Panc1 (cell line): Measurements from ENCODE around the gene EGFL7. TPM values are rescaled to one million over a fixed set of nuclear protein-coding genes. Genes with fewer than 3 reads are reported as not detected.
"Not testable (repeated sequence)": the region's sequence is repeated elsewhere in the genome, so short reads cannot be mapped to it uniquely, and the experiment has no call there.

Experiments
- ATAC-seq: fragments of 200-7000 bp; cut with Tn5 transposase; 2 replicates; pipeline ENCODE4 v1.9.1; 2020; ENCODE audit warnings: mild to moderate bottlenecking, moderate library complexity
- BruUV-seq: library from RNA; stranded (reverse); fragments of 400-500 nt; replicated peaks from 2 replicates; lab custom pipeline; 2021; lab: Mats Ljungman, UMichigan
- CTCF ChIA-PET: fragments of 300-600 bp; sonication (Branson Sonifier 250); formaldehyde crosslinking; loops from one replicate; lab custom pipeline; 2022; ENCODE audit warnings: antibody characterized with exemption; lab: Charles Lee
- POLR2A ChIA-PET: fragments of 300-600 bp; sonication (Branson Sonifier 250); formaldehyde crosslinking; loops from one replicate; lab custom pipeline; 2022; ENCODE audit warnings: antibody characterized with exemption; lab: Charles Lee
- DNase-seq: peaks from one replicate; pipeline ENCODE4 v3.0.0-alpha.2; 2010; ENCODE audit warnings: low read depth, low spot score
- H3K27ac ChIP-seq: 2 replicates; pipeline ENCODE4 v1.5.1; 2011; ENCODE audit warnings: mild to moderate bottlenecking, low read length, inconsistent platforms
- H3K27me3 ChIP-seq: fragments of 200-500 bp; sonication (Bioruptor generic); 2 replicates; pipeline ENCODE4 v1.6.0; 2014; ENCODE audit warnings: low read length, inconsistent platforms; ENCODE audit not compliant: control insufficient read depth, insufficient read depth
- H3K36me3 ChIP-seq: fragments of 200-500 bp; sonication (Bioruptor generic); 2 replicates; pipeline ENCODE4 v1.5.1; 2014; ENCODE audit warnings: inconsistent platforms, mild to moderate bottlenecking, low read length, moderate library complexity; ENCODE audit not compliant: control insufficient read depth, insufficient read depth
- H3K4me1 ChIP-seq: 2 replicates; pipeline ENCODE4 v1.5.1; 2011; ENCODE audit warnings: inconsistent platforms, mild to moderate bottlenecking, low read length, moderate library complexity; ENCODE audit not compliant: control insufficient read depth, insufficient read depth
- H3K4me3 ChIP-seq, 2 experiments: 2 replicates each; pipeline ENCODE4 v1.5.1; 2011 to 2012; ENCODE audit warnings: low read depth in 2 of 2, low read length in 2 of 2, mild to moderate bottlenecking in 2 of 2, inconsistent platforms in 1 of 2, moderate library complexity in 1 of 2
- H3K9me3 ChIP-seq: fragments of 200-500 bp; sonication (Bioruptor generic); 2 replicates; pipeline ENCODE4 v1.5.1; 2014; ENCODE audit warnings: low read depth, mild to moderate bottlenecking, inconsistent platforms, low read length, moderate library complexity; ENCODE audit not compliant: control insufficient read depth, insufficient read depth
- POLR2AphosphoS5 ChIP-seq: IDR thresholded peaks from 2 replicates; pipeline ENCODE4 v1.6.1; 2012; ENCODE audit warnings: mild to moderate bottlenecking, low read depth, low read length, moderate library complexity
- SIN3A ChIP-seq: IDR thresholded peaks from 2 replicates; pipeline ENCODE4 v1.6.1; 2012; ENCODE audit warnings: low read depth, mild to moderate bottlenecking, low read length, moderate library complexity, borderline replicate concordance; ENCODE audit not compliant: insufficient read depth
- TCF7L2 ChIP-seq: IDR thresholded peaks from 2 replicates; pipeline ENCODE4 v1.6.1; 2011; ENCODE audit warnings: mild to moderate bottlenecking, low read depth, low read length, inconsistent platforms
- in situ Hi-C: cut with HindIII; loops from 2 replicates; pipeline ENCODE4 v1.10.0; 2016; ENCODE audit warnings: low sequenced_read_pairs, low pct_unique_long_range_greater_than_20kb
- intact Hi-C: fragments of 100-400 bp; cut with micrococcal nuclease; formaldehyde crosslinking; loops from one replicate; pipeline ENCODE4 v1.10.0; 2022; ENCODE audit not compliant: unreplicated experiment
- total RNA-seq: library from RNA; stranded (reverse); gene quantifications from one replicate; pipeline ENCODE4 v1.2.1, GENCODE V29; 2021; ENCODE audit not compliant: unreplicated experiment
- TF ChIP-seq, protein P1 (sequence below), 2 experiments: IDR thresholded peaks; 2 replicates each; pipeline ENCODE4 v1.6.1; 2011 to 2012; ENCODE audit warnings: low read depth in 2 of 2, control low read depth in 1 of 2, low read length in 1 of 2, mild to moderate bottlenecking in 1 of 2, moderate library complexity in 1 of 2; ENCODE audit not compliant: insufficient read depth in 1 of 2
- TF ChIP-seq, protein P2 (sequence below): fragments of 450-650 bp; IDR thresholded peaks from 2 replicates; pipeline ENCODE4 v1.5.1; 2017; ENCODE audit warnings: mild to moderate bottlenecking

EGFL7 gene
- total RNA-seq, 1 experiment from 2014 or later, result 42.3 TPM

DNA sequence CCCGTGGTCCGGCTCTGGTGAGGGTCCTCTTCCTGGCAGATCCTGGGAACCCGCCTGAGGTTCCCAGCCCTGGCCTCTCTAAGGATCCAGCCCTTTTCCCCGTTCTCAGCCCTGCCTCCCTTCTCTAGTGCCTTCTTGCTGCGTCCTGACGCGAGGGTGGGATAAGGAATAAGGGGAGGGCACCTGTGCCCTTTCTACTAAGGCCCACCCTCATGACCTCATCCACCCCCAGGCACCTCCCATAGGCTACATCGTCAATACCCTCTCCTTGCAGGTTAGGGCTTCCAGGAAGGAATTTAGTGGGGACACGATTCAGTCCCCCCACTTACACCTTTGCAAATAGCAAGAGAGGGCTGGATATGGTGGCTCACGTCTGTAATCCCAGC is 38.9 kb downstream of the EGFL7 start:
- Histone ChIP-seq H3K36me3 (no peaks in the 10 kb centered on the region), H3K4me1 (peaks cover 5% of the 10 kb centered on the region), H3K9me3 (no peaks in the 10 kb centered on the region), H3K27ac (no peak overlapping the region), H3K27me3 (no peaks in the 10 kb centered on the region), H3K4me3 (no peak overlapping the region)
- POLR2A ChIA-PET, result interaction anchor here (0.6 to 0.7 kb wide), 2 partner anchors 43 to 369 kb away, joined by 3 to 8 read pairs; partner anchors contain the start of gene SAPCD2
- in situ Hi-C loops, result no loop called here
- no TSS peak for BruUV-seq
- TF ChIP-seq, protein P1, sequence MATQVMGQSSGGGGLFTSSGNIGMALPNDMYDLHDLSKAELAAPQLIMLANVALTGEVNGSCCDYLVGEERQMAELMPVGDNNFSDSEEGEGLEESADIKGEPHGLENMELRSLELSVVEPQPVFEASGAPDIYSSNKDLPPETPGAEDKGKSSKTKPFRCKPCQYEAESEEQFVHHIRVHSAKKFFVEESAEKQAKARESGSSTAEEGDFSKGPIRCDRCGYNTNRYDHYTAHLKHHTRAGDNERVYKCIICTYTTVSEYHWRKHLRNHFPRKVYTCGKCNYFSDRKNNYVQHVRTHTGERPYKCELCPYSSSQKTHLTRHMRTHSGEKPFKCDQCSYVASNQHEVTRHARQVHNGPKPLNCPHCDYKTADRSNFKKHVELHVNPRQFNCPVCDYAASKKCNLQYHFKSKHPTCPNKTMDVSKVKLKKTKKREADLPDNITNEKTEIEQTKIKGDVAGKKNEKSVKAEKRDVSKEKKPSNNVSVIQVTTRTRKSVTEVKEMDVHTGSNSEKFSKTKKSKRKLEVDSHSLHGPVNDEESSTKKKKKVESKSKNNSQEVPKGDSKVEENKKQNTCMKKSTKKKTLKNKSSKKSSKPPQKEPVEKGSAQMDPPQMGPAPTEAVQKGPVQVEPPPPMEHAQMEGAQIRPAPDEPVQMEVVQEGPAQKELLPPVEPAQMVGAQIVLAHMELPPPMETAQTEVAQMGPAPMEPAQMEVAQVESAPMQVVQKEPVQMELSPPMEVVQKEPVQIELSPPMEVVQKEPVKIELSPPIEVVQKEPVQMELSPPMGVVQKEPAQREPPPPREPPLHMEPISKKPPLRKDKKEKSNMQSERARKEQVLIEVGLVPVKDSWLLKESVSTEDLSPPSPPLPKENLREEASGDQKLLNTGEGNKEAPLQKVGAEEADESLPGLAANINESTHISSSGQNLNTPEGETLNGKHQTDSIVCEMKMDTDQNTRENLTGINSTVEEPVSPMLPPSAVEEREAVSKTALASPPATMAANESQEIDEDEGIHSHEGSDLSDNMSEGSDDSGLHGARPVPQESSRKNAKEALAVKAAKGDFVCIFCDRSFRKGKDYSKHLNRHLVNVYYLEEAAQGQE (IDR thresholded peaks at IDR 0.05; ENCODE audit: insufficient read depth in 1 of 2, low read depth in 2 of 2, low read length in 1 of 2), result no peak
- no peak for TF ChIP-seq SIN3A
- TF ChIP-seq, protein P2, sequence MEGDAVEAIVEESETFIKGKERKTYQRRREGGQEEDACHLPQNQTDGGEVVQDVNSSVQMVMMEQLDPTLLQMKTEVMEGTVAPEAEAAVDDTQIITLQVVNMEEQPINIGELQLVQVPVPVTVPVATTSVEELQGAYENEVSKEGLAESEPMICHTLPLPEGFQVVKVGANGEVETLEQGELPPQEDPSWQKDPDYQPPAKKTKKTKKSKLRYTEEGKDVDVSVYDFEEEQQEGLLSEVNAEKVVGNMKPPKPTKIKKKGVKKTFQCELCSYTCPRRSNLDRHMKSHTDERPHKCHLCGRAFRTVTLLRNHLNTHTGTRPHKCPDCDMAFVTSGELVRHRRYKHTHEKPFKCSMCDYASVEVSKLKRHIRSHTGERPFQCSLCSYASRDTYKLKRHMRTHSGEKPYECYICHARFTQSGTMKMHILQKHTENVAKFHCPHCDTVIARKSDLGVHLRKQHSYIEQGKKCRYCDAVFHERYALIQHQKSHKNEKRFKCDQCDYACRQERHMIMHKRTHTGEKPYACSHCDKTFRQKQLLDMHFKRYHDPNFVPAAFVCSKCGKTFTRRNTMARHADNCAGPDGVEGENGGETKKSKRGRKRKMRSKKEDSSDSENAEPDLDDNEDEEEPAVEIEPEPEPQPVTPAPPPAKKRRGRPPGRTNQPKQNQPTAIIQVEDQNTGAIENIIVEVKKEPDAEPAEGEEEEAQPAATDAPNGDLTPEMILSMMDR, result no peak
- no peak for TF ChIP-seq POLR2AphosphoS5
- no peak for TF ChIP-seq TCF7L2
- CTCF ChIA-PET, result interaction anchor here (0.7 kb wide), 1 partner anchor 263 kb away, joined by 5 read pairs; no protein-coding TSS in a partner anchor
- ATAC-seq (no peak), DNase-seq (no peak)
- intact Hi-C loops, result no loop called here

DNA sequence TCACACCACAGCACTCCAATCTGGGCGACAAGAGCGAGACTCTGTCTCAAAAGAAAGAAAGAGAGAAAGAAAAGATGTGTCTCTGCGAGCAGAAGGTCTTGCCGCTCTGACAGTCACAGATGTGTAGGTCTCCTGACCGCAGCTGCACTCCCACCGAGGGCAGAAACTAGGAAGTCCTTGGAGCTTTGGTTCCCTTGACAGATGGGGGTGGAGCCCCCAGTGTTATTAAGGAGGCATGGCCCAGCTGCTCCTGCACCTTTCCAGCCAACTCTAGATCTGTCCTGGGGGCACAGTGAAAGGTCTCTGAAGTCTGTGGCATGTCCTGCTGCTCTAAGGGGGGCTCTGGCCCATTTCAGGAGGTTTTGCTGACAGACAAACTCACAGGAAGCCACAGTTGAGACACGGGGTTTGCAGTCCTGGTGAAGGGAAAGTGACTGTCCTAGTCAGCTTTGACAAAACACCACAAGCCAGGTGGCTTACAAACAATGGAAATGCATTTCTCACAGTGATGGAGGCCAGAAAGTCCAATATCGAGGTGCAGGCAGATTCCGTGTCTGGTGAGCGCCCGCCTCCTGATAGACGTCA is 40.7 kb downstream of the EGFL7 start:
- CTCF ChIA-PET, result interaction anchor here (0.8 kb wide), 1 partner anchor 11 kb away, joined by 3 read pairs; no protein-coding TSS in a partner anchor
- DNase-seq (no peak), ATAC-seq (no peak)
- H3K4me3 ChIP-seq, result no peak overlapping the region
- POLR2A ChIA-PET, result no interaction called here
- no peaks in the 10 kb centered on the region for H3K9me3 ChIP-seq
- TF ChIP-seq TCF7L2 (no peak), POLR2AphosphoS5 (no peak), SIN3A (no peak)
- TF ChIP-seq, protein P2, result no peak
- TF ChIP-seq, protein P1 (IDR thresholded peaks at IDR 0.05; ENCODE audit: insufficient read depth in 1 of 2, low read depth in 2 of 2, low read length in 1 of 2), result no peak
- intact Hi-C loops (no loop called here), in situ Hi-C loops (no loop called here)
- H3K27ac ChIP-seq, result no peak overlapping the region
- no TSS peak for BruUV-seq
- no peaks in the 10 kb centered on the region for H3K27me3 ChIP-seq
- no peaks in the 10 kb centered on the region for H3K36me3 ChIP-seq
- no peaks in the 10 kb centered on the region for H3K4me1 ChIP-seq

DNA sequence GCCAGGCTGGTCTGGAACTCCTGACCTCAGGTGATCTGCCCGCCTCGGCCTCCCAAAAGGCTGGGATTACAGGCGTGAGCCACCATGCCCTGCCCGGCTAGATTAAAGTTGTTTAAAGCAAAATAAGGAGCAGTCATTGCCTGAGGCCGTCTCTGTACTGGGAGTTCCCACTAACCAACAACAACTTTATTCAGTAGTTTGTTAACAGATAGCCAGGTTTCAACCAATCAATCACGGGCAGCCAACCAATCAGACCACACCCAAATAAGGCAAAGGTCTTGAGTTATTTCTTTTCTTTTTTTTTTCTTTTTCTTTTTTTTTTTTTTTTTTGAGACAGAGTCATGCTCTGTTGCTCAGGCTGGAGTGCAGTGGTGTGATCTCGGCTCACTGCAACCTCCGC is 42.0 kb downstream of the EGFL7 start:
- POLR2A ChIA-PET, DNase-seq, in situ Hi-C loops, H3K36me3 ChIP-seq, ATAC-seq, H3K4me3 ChIP-seq, BruUV-seq, H3K9me3 ChIP-seq, H3K4me1 ChIP-seq, H3K27me3 ChIP-seq, H3K27ac ChIP-seq, intact Hi-C loops: not testable (repeated sequence)
- CTCF ChIA-PET, result interaction anchor here (0.7 kb wide), 1 partner anchor 41 kb away, joined by 6 read pairs; no protein-coding TSS in a partner anchor
